IMR-90 (cell line): ENCODE measurements around the gene SNX6. TPM values are rescaled to one million over a fixed set of nuclear protein-coding genes. Genes with fewer than 3 reads are reported as not detected.

Experiments
- ATAC-seq: fragments of 200-7000 bp; cut with Tn5 transposase; 2 replicates; pipeline ENCODE4 v1.9.1; 2020; ENCODE audit warnings: low read depth, mild to moderate bottlenecking, moderate library complexity
- BruUV-seq: library from RNA; stranded (reverse); fragments of 400-500 nt; replicated peaks from 2 replicates; lab custom pipeline; 2021; lab: Mats Ljungman, UMichigan
- CTCF ChIA-PET: fragments of 300-600 bp; formaldehyde crosslinking; extraction: SDS; loops from one replicate; lab custom pipeline; 2021; ENCODE audit warnings: antibody characterized with exemption; lab: Yijun Ruan, JAX
- POLR2A ChIA-PET: fragments of 300-600 bp; sonication (Branson Sonifier 250); formaldehyde crosslinking; loops from one replicate; lab custom pipeline; 2022; ENCODE audit warnings: antibody characterized with exemption; ENCODE audit not compliant: unreplicated experiment; lab: Charles Lee
- DNase-seq: peaks from one replicate; pipeline ENCODE4 v3.0.0; 2013
- H2AFZ ChIP-seq: replicated peaks from 2 replicates; pipeline ENCODE3; 2013; ENCODE audit warnings: low read length, mild to moderate bottlenecking; ENCODE audit not compliant: poor library complexity
- H2AK5ac ChIP-seq: 2 replicates; pipeline ENCODE4 v1.6.1; 2013; ENCODE audit warnings: low read depth, low read length, inconsistent platforms
- H2AK9ac ChIP-seq: replicated peaks from 2 replicates; pipeline ENCODE3; 2013; ENCODE audit warnings: mild to moderate bottlenecking, low read depth, low read length, moderate library complexity; ENCODE audit not compliant: poor library complexity
- H2BK120ac ChIP-seq: 2 replicates; pipeline ENCODE4 v1.6.1; 2013; ENCODE audit warnings: low read depth, low read length, inconsistent platforms
- H2BK15ac ChIP-seq: 3 replicates; pipeline ENCODE4 v1.6.1; 2013; ENCODE audit warnings: low read depth, low read length, inconsistent platforms
- H2BK20ac ChIP-seq: 2 replicates; pipeline ENCODE4 v1.6.1; 2013; ENCODE audit warnings: low read depth, mild to moderate bottlenecking, inconsistent platforms, low read length, moderate library complexity
- H2BK5ac ChIP-seq: 2 replicates; pipeline ENCODE4 v1.6.1; 2013; ENCODE audit warnings: mild to moderate bottlenecking, low read depth, low read length, inconsistent platforms; ENCODE audit not compliant: poor library complexity, severe bottlenecking
- H3K14ac ChIP-seq: replicated peaks from 2 replicates; pipeline ENCODE4 v1.6.1; 2013; ENCODE audit warnings: low read depth, low read length, inconsistent platforms
- H3K18ac ChIP-seq: 2 replicates; pipeline ENCODE4 v1.6.1; 2013; ENCODE audit warnings: low read depth, low read length, control low read depth
- H3K23ac ChIP-seq: 2 replicates; pipeline ENCODE4 v1.6.1; 2013; ENCODE audit warnings: low read depth, low read length, inconsistent platforms
- H3K27ac ChIP-seq: 2 replicates; pipeline ENCODE4 v1.5.1; 2013; ENCODE audit warnings: mild to moderate bottlenecking, control low read depth, low read length; ENCODE audit not compliant: insufficient read depth
- H3K27me3 ChIP-seq: 2 replicates; pipeline ENCODE4 v1.6.1; 2013; ENCODE audit warnings: low read length; ENCODE audit not compliant: control insufficient read depth, insufficient read depth
- H3K36me3 ChIP-seq: 2 replicates; pipeline ENCODE4 v1.6.1; 2013; ENCODE audit warnings: low read length, mixed read lengths; ENCODE audit not compliant: control insufficient read depth, insufficient read depth
- H3K4ac ChIP-seq: 2 replicates; pipeline ENCODE4 v1.6.1; 2013; ENCODE audit warnings: low read depth, low read length, inconsistent platforms
- H3K4me1 ChIP-seq: 2 replicates; pipeline ENCODE4 v1.6.1; 2013; ENCODE audit warnings: low read length, mixed read lengths; ENCODE audit not compliant: control insufficient read depth, insufficient read depth
- H3K4me2 ChIP-seq: 2 replicates; pipeline ENCODE4 v1.6.1; 2013; ENCODE audit warnings: low read depth, mild to moderate bottlenecking, control low read depth, low read length, moderate library complexity
- H3K4me3 ChIP-seq: 2 replicates; pipeline ENCODE4 v1.5.1; 2013; ENCODE audit warnings: low read depth, mild to moderate bottlenecking, control low read depth, low read length, moderate library complexity; ENCODE audit not compliant: insufficient read depth
- H3K56ac ChIP-seq: 2 replicates; pipeline ENCODE4 v1.6.1; 2013; ENCODE audit warnings: low read length, inconsistent platforms; ENCODE audit not compliant: insufficient read depth; ENCODE audit errors: extremely low read depth
- H3K79me1 ChIP-seq, 2 experiments: 2 replicates each; pipeline ENCODE4 v1.6.1; 2013; ENCODE audit warnings: low read length in 2 of 2, inconsistent platforms in 1 of 2, low read depth in 1 of 2
- H3K9ac ChIP-seq: 2 replicates; pipeline ENCODE4 v1.6.1; 2013; ENCODE audit warnings: low read depth, low read length, control low read depth
- H3K9me1 ChIP-seq: 2 replicates; pipeline ENCODE4 v1.6.1; 2013; ENCODE audit warnings: low read length, inconsistent platforms; ENCODE audit not compliant: insufficient read depth
- H3K9me3 ChIP-seq: 2 replicates; pipeline ENCODE4 v1.6.1; 2013; ENCODE audit warnings: low read length; ENCODE audit not compliant: control insufficient read depth, insufficient read depth
- H4K20me1 ChIP-seq: 2 replicates; pipeline ENCODE4 v1.6.1; 2013; ENCODE audit warnings: low read length, inconsistent platforms; ENCODE audit not compliant: insufficient read depth
- H4K5ac ChIP-seq: 2 replicates; pipeline ENCODE4 v1.6.1; 2013; ENCODE audit warnings: mild to moderate bottlenecking, low read depth, low read length, control low read depth
- H4K8ac ChIP-seq, 2 experiments: 2 replicates each; pipeline ENCODE4 v1.6.1; 2013; ENCODE audit warnings: low read depth in 2 of 2, low read length in 2 of 2, control low read depth in 1 of 2, inconsistent platforms in 1 of 2
- H4K91ac ChIP-seq: 2 replicates; pipeline ENCODE4 v1.6.1; 2013; ENCODE audit warnings: low read depth, low read length, inconsistent platforms; ENCODE audit not compliant: insufficient read depth
- BHLHE40 ChIP-seq: fragments of 150-350 bp; IDR thresholded peaks from 2 replicates; pipeline ENCODE4 v1.6.1; 2016; ENCODE audit warnings: mild to moderate bottlenecking, low read depth, low read length
- CEBPB ChIP-seq: IDR thresholded peaks from 2 replicates; pipeline ENCODE4 v1.6.1; 2012; ENCODE audit warnings: low read depth, low read length, improper control_type of control experiment
- CHD1 ChIP-seq: IDR thresholded peaks from 2 replicates; pipeline ENCODE4 v1.6.1; 2012; ENCODE audit warnings: low read depth, low read length, improper control_type of control experiment
- FOS ChIP-seq: fragments of 150-350 bp; IDR thresholded peaks from 2 replicates; pipeline ENCODE4 v1.6.1; 2016; ENCODE audit warnings: low read depth, low read length
- MXI1 ChIP-seq: IDR thresholded peaks from 2 replicates; pipeline ENCODE4 v1.6.1; 2012; ENCODE audit warnings: low read depth, mild to moderate bottlenecking, low read length, moderate library complexity, borderline replicate concordance
- POLR2A ChIP-seq: IDR thresholded peaks from 2 replicates; pipeline ENCODE4 v1.6.1; 2012; ENCODE audit warnings: mild to moderate bottlenecking, low read depth, low read length
- RAD21 ChIP-seq: IDR thresholded peaks from 2 replicates; pipeline ENCODE4 v1.6.1; 2012; ENCODE audit warnings: low read length, improper control_type of control experiment
- RFX5 ChIP-seq: IDR thresholded peaks from 2 replicates; pipeline ENCODE4 v1.8.0; 2012; ENCODE audit warnings: low read depth, mild to moderate bottlenecking, low read length, moderate library complexity
- SMC3 ChIP-seq: fragments of 150-350 bp; IDR thresholded peaks from 2 replicates; pipeline ENCODE4 v1.6.1; 2016; ENCODE audit warnings: low read depth, mild to moderate bottlenecking, antibody characterized with exemption, low read length, moderate library complexity
- USF2 ChIP-seq: fragments of 150-350 bp; IDR thresholded peaks from 2 replicates; pipeline ENCODE4 v1.6.1; 2017; ENCODE audit warnings: mild to moderate bottlenecking, antibody characterized with exemption, low read length, low read depth
- WGBS, 2 experiments: methylation state at CpG; one replicate each; pipeline versions ENCODE4 v1.1.5 to v1.1.7; 2013; ENCODE audit warnings: missing lambda C conversion rate in 2 of 2; ENCODE audit not compliant: insufficient read length in 1 of 2; ENCODE audit errors: extremely low coverage in 2 of 2; 5-methylcytosine and 5-hydroxymethylcytosine counted together
- dilution Hi-C: fragments of 300-500 bp; cut with HindIII; formaldehyde crosslinking; loops from one replicate; pipeline ENCODE4 v1.14.3; 2018; ENCODE audit warnings: low sequenced_read_pairs; ENCODE audit not compliant: unreplicated experiment
- in situ Hi-C: fragments of 300-500 bp; cut with MboI; formaldehyde crosslinking; loops from 3 replicates; pipeline ENCODE4 v1.14.3; 2019; ENCODE audit warnings: low sequenced_read_pairs, inconsistent platforms, mixed read lengths
- intact Hi-C: fragments of 100-400 bp; cut with micrococcal nuclease; formaldehyde crosslinking; loops from 2 replicates; pipeline ENCODE4 v1.10.0; 2022
- polyA plus RNA-seq, 3 experiments: library from polyadenylated mRNA; depleted of rRNA; stranded (reverse); fragments of >200 nt; gene quantifications; 2 replicates each; pipeline ENCODE4 v1.2.3, GENCODE V29; 2012; ENCODE audit warnings: low replicate concordance in 1 of 3
- total RNA-seq: library from RNA; depleted of rRNA; stranded (reverse); fragments of >200 nt; gene quantifications from 2 replicates; pipeline ENCODE4 v1.2.3, GENCODE V29; 2012
- TF ChIP-seq, protein P1 (sequence below): conservative IDR thresholded peaks from 2 replicates; pipeline ENCODE4 v1.5.1; 2012; ENCODE audit warnings: mild to moderate bottlenecking, low read depth, low read length, improper control_type of control experiment

The SNX6 gene
- total and polyA plus RNA-seq, 2 of the 4 experiments (the other 2 are of a cell fraction) = 116 to 127 TPM

GRCh38 chr14:34628681-34629135 lies 1.2 kb downstream of the SNX6 start:
- WGBS, 2 experiments = no CpG with 5 or more reads among the region's 5 CpGs
- peak; percentile 18 for DNase-seq
- Histone ChIP-seq H3K4me3 (peak overlapping the region; percentile 40), H3K18ac (no peak overlapping the region), H3K79me1 (peaks cover 14 to 45% of the 10 kb centered on the region in 2 experiments), H2BK5ac (peak overlapping the region; percentile 8), H3K4me2 (peak overlapping the region; percentile 97), H4K5ac (no peak overlapping the region), H2AK9ac (no peak overlapping the region), H3K14ac (no peak overlapping the region), H3K56ac (no peak overlapping the region), H3K9ac (peak overlapping the region; percentile 62; the same call in 1 of the 2 replicates), H2AK5ac (no peak overlapping the region), H3K27ac (no peak overlapping the region), H3K9me3 (no peaks in the 10 kb centered on the region), H4K8ac (no peak overlapping the region), H3K4me1 (0 out of 2 replicates have a peak, but pooled peaks cover 2% of the 10 kb centered on the region), H4K20me1 (peaks cover 12% of the 10 kb centered on the region; the same call in 1 of the 2 replicates), H3K23ac (peak overlapping the region; percentile 18; the same call in 1 of the 2 replicates), H3K27me3 (no peaks in the 10 kb centered on the region), H2BK15ac (no peak overlapping the region), H2AFZ (no peak overlapping the region), H2BK20ac (no peak overlapping the region), H4K91ac (no peak overlapping the region), H3K9me1 (no peaks in the 10 kb centered on the region), H3K4ac (0 out of 2 replicates have a peak overlapping the region, but pooled peaks have one; percentile 12), H3K36me3 (peaks cover 8% of the 10 kb centered on the region), H2BK120ac (no peak overlapping the region)
- 0 out of 2 replicates have a peak, but pooled peaks have one; percentile 8 for ATAC-seq
- BruUV-seq = no TSS peak
- CTCF ChIA-PET = no interaction called here
- in situ Hi-C loops = no loop called here
- no peak for TF ChIP-seq CHD1
- TF ChIP-seq USF2 = no peak
- TF ChIP-seq CEBPB = no peak
- TF ChIP-seq RFX5 = no peak
- no peak for TF ChIP-seq SMC3
- no peak for TF ChIP-seq POLR2A
- no peak for TF ChIP-seq FOS
- TF ChIP-seq BHLHE40 = no peak
- no peak for TF ChIP-seq MXI1
- TF ChIP-seq, protein P1, sequence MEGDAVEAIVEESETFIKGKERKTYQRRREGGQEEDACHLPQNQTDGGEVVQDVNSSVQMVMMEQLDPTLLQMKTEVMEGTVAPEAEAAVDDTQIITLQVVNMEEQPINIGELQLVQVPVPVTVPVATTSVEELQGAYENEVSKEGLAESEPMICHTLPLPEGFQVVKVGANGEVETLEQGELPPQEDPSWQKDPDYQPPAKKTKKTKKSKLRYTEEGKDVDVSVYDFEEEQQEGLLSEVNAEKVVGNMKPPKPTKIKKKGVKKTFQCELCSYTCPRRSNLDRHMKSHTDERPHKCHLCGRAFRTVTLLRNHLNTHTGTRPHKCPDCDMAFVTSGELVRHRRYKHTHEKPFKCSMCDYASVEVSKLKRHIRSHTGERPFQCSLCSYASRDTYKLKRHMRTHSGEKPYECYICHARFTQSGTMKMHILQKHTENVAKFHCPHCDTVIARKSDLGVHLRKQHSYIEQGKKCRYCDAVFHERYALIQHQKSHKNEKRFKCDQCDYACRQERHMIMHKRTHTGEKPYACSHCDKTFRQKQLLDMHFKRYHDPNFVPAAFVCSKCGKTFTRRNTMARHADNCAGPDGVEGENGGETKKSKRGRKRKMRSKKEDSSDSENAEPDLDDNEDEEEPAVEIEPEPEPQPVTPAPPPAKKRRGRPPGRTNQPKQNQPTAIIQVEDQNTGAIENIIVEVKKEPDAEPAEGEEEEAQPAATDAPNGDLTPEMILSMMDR = no peak
- no peak for TF ChIP-seq RAD21
- dilution Hi-C loops = no loop called here
- POLR2A ChIA-PET = no interaction called here
- intact Hi-C loops = no loop called here
